Sigmoid colon (tissue), 7 donors: Measurements from ENCODE around the gene ADAM19. TPM values are rescaled to one million over a fixed set of nuclear protein-coding genes. Genes with fewer than 3 reads are reported as not detected.
A peak's percentile ranks its signal among the peaks of the same experiment; 100 is the strongest.

ENCODE experiments used
- DNase-seq: peaks from one replicate; pipeline ENCODE4 v3.0.0-alpha.2; 2019
- H3K27ac ChIP-seq, 4 donors: fragments of 200-600 bp; sonication (generic); one replicate each; pipeline ENCODE4 v1.5.1; 2016 to 2019; ENCODE audit warnings: mild to moderate bottlenecking in 1 of 4
- H3K27me3 ChIP-seq, 3 donors: fragments of 200-600 bp; sonication (generic); one replicate each; pipeline ENCODE4 v1.5.1; 2019; ENCODE audit warnings: mild to moderate bottlenecking in 1 of 3
- H3K36me3 ChIP-seq, 4 donors: fragments of 200-600 bp; sonication (generic); one replicate each; pipeline ENCODE4 v1.5.1; 2016 to 2019
- H3K4me1 ChIP-seq, 4 donors: fragments of 200-600 bp; sonication (generic); one replicate each; pipeline ENCODE4 v1.5.1; 2017 to 2019
- H3K4me3 ChIP-seq, 4 donors: fragments of 200-600 bp; sonication (generic); one replicate each; pipeline ENCODE4 v1.5.1; 2017 to 2019; ENCODE audit warnings: mild to moderate bottlenecking in 2 of 4, moderate library complexity in 1 of 4
- H3K9me3 ChIP-seq, 4 donors: fragments of 200-600 bp in 3 of 4; sonication (generic) in 3 of 4; one replicate each; pipeline versions ENCODE4 v1.5.1 to v1.6.1; 2013 to 2019
- CTCF ChIP-seq, 4 experiments: fragments of 450-650 bp in 3 of 4; fragments of 200-600 bp in 1 of 4; IDR thresholded peaks; one replicate each; pipeline ENCODE4 v1.5.1; 2016 to 2019; ENCODE audit warnings: antibody characterized with exemption in 4 of 4, mild to moderate bottlenecking in 3 of 4, moderate library complexity in 2 of 4
- EP300 ChIP-seq, 4 donors: sonication (generic); formaldehyde crosslinking; IDR thresholded peaks; one replicate each; pipeline ENCODE4 v1.6.1; 2017; ENCODE audit warnings: antibody characterized with exemption in 4 of 4
- POLR2A ChIP-seq, 2 donors: fragments of 450-650 bp; IDR thresholded peaks; one replicate each; pipeline ENCODE4 v1.6.1; 2016; ENCODE audit warnings: antibody characterized with exemption in 2 of 2, mild to moderate bottlenecking in 2 of 2, moderate library complexity in 2 of 2
- POLR2AphosphoS5 ChIP-seq, 4 donors: sonication (generic); formaldehyde crosslinking; IDR thresholded peaks; one replicate each; pipeline ENCODE4 v1.6.1; 2017; ENCODE audit warnings: antibody characterized with exemption in 4 of 4
- WGBS, 2 donors: extraction: QIAGEN DNeasy Blood & Tissue Kit; methylation state at CpG; one replicate each; pipeline ENCODE4 v1.1.7; 2013; 5-methylcytosine and 5-hydroxymethylcytosine counted together
- intact Hi-C: fragments of 100-400 bp; cut with DNase I; formaldehyde crosslinking; loops from one replicate; pipeline ENCODE4 v1.15.1; 2023
- polyA plus RNA-seq, 3 donors: library from polyadenylated mRNA; stranded (reverse); fragments of 200-250 nt; gene quantifications; one replicate each; pipeline ENCODE4 v1.2.3, GENCODE V29; 2013
- total RNA-seq, 4 donors: library from RNA; depleted of rRNA; stranded (reverse); fragments of >200 nt; gene quantifications; one replicate each; pipeline ENCODE4 v1.1.0, GENCODE V29; 2016
- donor health status: healthy with polysubstance abuse.
- donor health status: Bipolar disorder and iron deficiency.
- donor health status: healthy.

The ADAM19 gene
- total and polyA plus RNA-seq, 7 donors = 1.2 to 53.2 (median 18.8) TPM

GRCh38 chr5:157521704-157522029 lies 53.9 kb downstream of the ADAM19 start:
- H3K4me3 ChIP-seq = no peak overlapping the region
- DNase-seq = no peak
- H3K27ac ChIP-seq = peak overlapping the region; percentile 64 to 95 (median 84)
- no peaks in the 10 kb centered on the region for H3K9me3 ChIP-seq
- peaks cover 0 to 73% (median 68%) of the 10 kb centered on the region in 4 donors for H3K4me1 ChIP-seq
- no peaks in the 10 kb centered on the region for H3K27me3 ChIP-seq
- peaks cover 0 to 25% (median 7%) of the 10 kb centered on the region in 4 donors for H3K36me3 ChIP-seq
- WGBS, 2 donors = 69 to 94% methylated on average over 5 of the region's 5 CpGs
- TF ChIP-seq EP300 (IDR thresholded peaks at IDR 0.05) (no peak), POLR2AphosphoS5 (IDR thresholded peaks at IDR 0.05) (no peak), POLR2A (IDR thresholded peaks at IDR 0.05) (no peak), CTCF (IDR thresholded peaks at IDR 0.05) (no peak)
- intact Hi-C loops = loop anchor here (5.0 kb wide), 1 partner anchor 41 kb away; no protein-coding TSS in a partner anchor

- Histone ChIP-seq H3K27me3 (no peaks in the 10 kb centered on the region), H3K4me3 (no peak overlapping the region), H3K27ac (peak overlapping the region; percentile 64 to 95 (median 84)), H3K9me3 (no peaks in the 10 kb centered on the region), H3K36me3 (peaks cover 0 to 25% (median 7%) of the 10 kb centered on the region in 4 donors), H3K4me1 (peaks cover 0 to 73% (median 69%) of the 10 kb centered on the region in 4 donors)
- intact Hi-C loops = loop anchor here (5.0 kb wide), 1 partner anchor 41 kb away; no protein-coding TSS in a partner anchor
- WGBS, 2 donors = 57 to 73% methylated on average over 9 of the region's 9 CpGs
- no peak for DNase-seq
- TF ChIP-seq POLR2AphosphoS5 (IDR thresholded peaks at IDR 0.05) = peak in 3 of 4 donors; percentile 25 to 74 (median 50)
- peak; percentile 6 to 77 (median 50) for TF ChIP-seq EP300 (IDR thresholded peaks at IDR 0.05)
- no peak for TF ChIP-seq CTCF (IDR thresholded peaks at IDR 0.05)
- TF ChIP-seq POLR2A (IDR thresholded peaks at IDR 0.05) = no peak
Measured at GRCh38 chr5:157520911-157521703, 54.5 kb downstream of the ADAM19 start.

- no peak for DNase-seq
- H3K4me1 ChIP-seq = peaks cover 0 to 73% (median 71%) of the 10 kb centered on the region in 4 donors
- TF ChIP-seq EP300 (IDR thresholded peaks at IDR 0.05) (no peak), POLR2AphosphoS5 (IDR thresholded peaks at IDR 0.05) (no peak), POLR2A (IDR thresholded peaks at IDR 0.05) (no peak), CTCF (IDR thresholded peaks at IDR 0.05) (no peak)
- 86 to 89% methylated on average over 9 of the region's 9 CpGs for WGBS, 2 donors
- intact Hi-C loops = loop anchor here (5.0 kb wide), 1 partner anchor 43 kb away; no protein-coding TSS in a partner anchor
- no peaks in the 10 kb centered on the region for H3K9me3 ChIP-seq
- H3K36me3 ChIP-seq = peaks cover 0 to 25% (median 7%) of the 10 kb centered on the region in 4 donors
- no peaks in the 10 kb centered on the region for H3K27me3 ChIP-seq
- peak overlapping the region; percentile 77 to 95 (median 84) for H3K27ac ChIP-seq
- H3K4me3 ChIP-seq = no peak overlapping the region
Measured at GRCh38 chr5:157519579-157520253, 55.9 kb downstream of the ADAM19 start.

GRCh38 chr5:157518963-157519362 lies 56.6 kb downstream of the ADAM19 start:
- Histone ChIP-seq H3K9me3 (no peaks in the 10 kb centered on the region), H3K4me3 (no peak overlapping the region), H3K27me3 (no peaks in the 10 kb centered on the region), H3K4me1 (peaks cover 0 to 69% (median 66%) of the 10 kb centered on the region in 4 donors), H3K27ac (peak overlapping the region; percentile 77 to 95 (median 84)), H3K36me3 (peaks cover 0 to 26% (median 8%) of the 10 kb centered on the region in 4 donors)
- no peak for DNase-seq
- no peak for TF ChIP-seq POLR2A (IDR thresholded peaks at IDR 0.05)
- no peak for TF ChIP-seq EP300 (IDR thresholded peaks at IDR 0.05)
- TF ChIP-seq POLR2AphosphoS5 (IDR thresholded peaks at IDR 0.05) = no peak
- no peak for TF ChIP-seq CTCF (IDR thresholded peaks at IDR 0.05)
- intact Hi-C loops = no loop called here
- 85 to 93% methylated on average over 6 of the region's 6 CpGs for WGBS, 2 donors
